HepG2 (cell line): ENCODE measurements around the gene TUBB.

ENCODE experiments used
- ELF1 ChIP-seq: sonication (generic); formaldehyde crosslinking; IDR thresholded peaks from 2 replicates; pipeline ENCODE4 v1.4.0; 2020; ENCODE audit warnings: missing genetic modification reagents
- EZH2 ChIP-seq: conservative IDR thresholded peaks from 2 replicates; pipeline ENCODE4 v1.6.1; 2012; ENCODE audit warnings: mild to moderate bottlenecking, low read depth, low read length, moderate library complexity
- GABPA ChIP-seq, 2 experiments: IDR thresholded peaks; 2 replicates each; pipeline ENCODE4 v1.6.1; 2011 to 2016; ENCODE audit warnings: low read depth in 2 of 2, low read length in 1 of 2, missing biosample characterization in 1 of 2, missing genetic modification characterization in 1 of 2
- HCFC1 ChIP-seq: fragments of 150-350 bp; IDR thresholded peaks from 2 replicates; pipeline ENCODE4 v1.6.1; 2014; ENCODE audit warnings: low read depth, low read length
- MAFF ChIP-seq: IDR thresholded peaks from 2 replicates; pipeline ENCODE4 v1.6.1; 2011; ENCODE audit warnings: low read depth, low read length, improper control_type of control experiment
- NFE2 ChIP-seq: sonication (generic); formaldehyde crosslinking; IDR thresholded peaks from 2 replicates; pipeline ENCODE4 v1.4.0; 2020; ENCODE audit warnings: missing genetic modification reagents
- NFKB2 ChIP-seq: sonication (generic); formaldehyde crosslinking; IDR thresholded peaks from 2 replicates; pipeline ENCODE4 v1.4.0; 2020; ENCODE audit warnings: missing genetic modification reagents, borderline replicate concordance
- PRMT3 ChIP-seq: sonication (generic); formaldehyde crosslinking; IDR thresholded peaks from 2 replicates; pipeline ENCODE4 v1.8.1; 2022; ENCODE audit warnings: low read depth, mild to moderate bottlenecking, moderate library complexity, missing genetic modification reagents, borderline replicate concordance
- RBAK ChIP-seq: sonication (generic); formaldehyde crosslinking; IDR thresholded peaks from 2 replicates; pipeline ENCODE4 v1.5.1; 2020; ENCODE audit warnings: mild to moderate bottlenecking, missing genetic modification reagents
- ZNF329 ChIP-seq: sonication (generic); formaldehyde crosslinking; IDR thresholded peaks from 2 replicates; pipeline ENCODE4 v1.9.0; 2021; ENCODE audit warnings: low read depth, mild to moderate bottlenecking, missing genetic modification reagents
- TF ChIP-seq, protein P1 (sequence below): sonication (generic); formaldehyde crosslinking; conservative IDR thresholded peaks from 2 replicates; pipeline ENCODE4 v1.8.0; 2022; ENCODE audit warnings: low read depth, missing genetic modification reagents
- TF ChIP-seq, protein P2 (sequence below): sonication (generic); formaldehyde crosslinking; IDR thresholded peaks from 2 replicates; pipeline ENCODE4 v1.5.1; 2020; ENCODE audit warnings: mild to moderate bottlenecking, missing genetic modification reagents
- TF ChIP-seq, protein P3 (sequence below): sonication (generic); formaldehyde crosslinking; IDR thresholded peaks from 2 replicates; pipeline ENCODE4 v1.5.0; 2020; ENCODE audit warnings: mild to moderate bottlenecking, missing genetic modification reagents, moderate library complexity
- TF ChIP-seq, protein P4 (sequence below): sonication (generic); formaldehyde crosslinking; IDR thresholded peaks from 2 replicates; pipeline ENCODE4 v1.5.0; 2020; ENCODE audit warnings: missing genetic modification reagents

DNA sequence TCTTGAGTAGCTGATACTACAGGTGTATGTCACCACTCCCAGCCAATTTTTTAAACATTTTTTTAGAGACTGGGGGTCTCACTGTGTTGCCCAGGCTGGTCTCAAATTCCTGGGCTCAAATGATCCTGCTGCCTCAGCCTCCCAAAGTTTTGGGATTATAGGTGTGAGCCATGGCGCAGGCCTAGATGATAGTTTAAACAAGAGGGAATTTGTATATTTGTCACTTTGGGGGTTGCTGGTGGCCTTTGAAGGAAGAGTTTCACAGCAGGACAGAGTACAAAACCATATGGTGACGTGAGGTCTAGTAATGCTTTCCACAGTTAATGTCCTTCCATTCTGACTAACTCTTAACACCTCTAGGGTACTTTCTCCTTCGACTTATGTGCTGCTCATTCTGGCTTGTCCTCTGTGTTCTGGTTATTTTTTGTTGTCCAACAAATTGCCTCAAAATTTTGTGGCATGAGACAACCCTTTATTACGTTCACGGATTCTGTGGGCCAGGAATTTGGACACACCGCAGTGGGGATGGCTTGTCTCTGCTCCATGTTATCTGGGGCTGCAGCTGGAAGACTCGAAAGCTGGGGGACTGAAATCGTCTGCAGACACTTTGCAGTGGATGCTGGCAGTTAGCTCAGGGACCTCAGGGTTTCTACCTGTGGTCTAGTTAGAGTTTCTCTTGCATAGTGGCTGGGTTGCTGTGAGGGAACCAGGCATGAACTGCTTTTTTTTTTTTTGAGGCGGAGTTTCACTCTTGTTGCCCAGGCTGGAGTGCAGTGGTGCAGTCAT, 47.2 kb downstream of the TUBB start:
- TF ChIP-seq MAFF = no peak
- no peak for TF ChIP-seq NFKB2 (CRISPR knock-in tag)
- TF ChIP-seq, protein P1, sequence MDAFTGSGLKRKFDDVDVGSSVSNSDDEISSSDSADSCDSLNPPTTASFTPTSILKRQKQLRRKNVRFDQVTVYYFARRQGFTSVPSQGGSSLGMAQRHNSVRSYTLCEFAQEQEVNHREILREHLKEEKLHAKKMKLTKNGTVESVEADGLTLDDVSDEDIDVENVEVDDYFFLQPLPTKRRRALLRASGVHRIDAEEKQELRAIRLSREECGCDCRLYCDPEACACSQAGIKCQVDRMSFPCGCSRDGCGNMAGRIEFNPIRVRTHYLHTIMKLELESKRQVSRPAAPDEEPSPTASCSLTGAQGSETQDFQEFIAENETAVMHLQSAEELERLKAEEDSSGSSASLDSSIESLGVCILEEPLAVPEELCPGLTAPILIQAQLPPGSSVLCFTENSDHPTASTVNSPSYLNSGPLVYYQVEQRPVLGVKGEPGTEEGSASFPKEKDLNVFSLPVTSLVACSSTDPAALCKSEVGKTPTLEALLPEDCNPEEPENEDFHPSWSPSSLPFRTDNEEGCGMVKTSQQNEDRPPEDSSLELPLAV (CRISPR knock-in tag) = no peak
- TF ChIP-seq ELF1 = no peak
- no peak for TF ChIP-seq HCFC1
- TF ChIP-seq, protein P2, sequence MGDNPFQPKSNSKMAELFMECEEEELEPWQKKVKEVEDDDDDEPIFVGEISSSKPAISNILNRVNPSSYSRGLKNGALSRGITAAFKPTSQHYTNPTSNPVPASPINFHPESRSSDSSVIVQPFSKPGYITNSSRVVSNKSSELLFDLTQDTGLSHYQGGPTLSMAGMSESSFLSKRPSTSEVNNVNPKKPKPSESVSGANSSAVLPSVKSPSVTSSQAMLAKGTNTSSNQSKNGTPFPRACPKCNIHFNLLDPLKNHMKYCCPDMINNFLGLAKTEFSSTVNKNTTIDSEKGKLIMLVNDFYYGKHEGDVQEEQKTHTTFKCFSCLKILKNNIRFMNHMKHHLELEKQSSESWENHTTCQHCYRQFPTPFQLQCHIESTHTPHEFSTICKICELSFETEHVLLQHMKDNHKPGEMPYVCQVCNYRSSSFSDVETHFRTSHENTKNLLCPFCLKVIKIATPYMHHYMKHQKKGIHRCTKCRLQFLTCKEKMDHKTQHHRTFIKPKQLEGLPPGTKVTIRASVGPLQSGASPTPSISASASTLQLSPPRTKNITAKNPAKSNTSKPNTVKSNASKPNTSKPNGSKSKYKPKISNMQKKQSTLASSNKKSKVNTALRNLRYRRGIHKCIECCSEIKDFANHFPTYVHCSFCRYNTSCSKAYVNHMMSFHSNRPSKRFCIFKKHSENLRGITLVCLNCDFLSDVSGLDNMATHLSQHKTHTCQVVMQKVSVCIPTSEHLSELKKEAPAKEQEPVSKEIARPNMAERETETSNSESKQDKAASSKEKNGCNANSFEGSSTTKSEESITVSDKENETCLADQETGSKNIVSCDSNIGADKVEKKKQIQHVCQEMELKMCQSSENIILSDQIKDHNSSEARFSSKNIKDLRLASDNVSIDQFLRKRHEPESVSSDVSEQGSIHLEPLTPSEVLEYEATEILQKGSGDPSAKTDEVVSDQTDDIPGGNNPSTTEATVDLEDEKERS (CRISPR knock-in tag) = no peak
- TF ChIP-seq, protein P3, sequence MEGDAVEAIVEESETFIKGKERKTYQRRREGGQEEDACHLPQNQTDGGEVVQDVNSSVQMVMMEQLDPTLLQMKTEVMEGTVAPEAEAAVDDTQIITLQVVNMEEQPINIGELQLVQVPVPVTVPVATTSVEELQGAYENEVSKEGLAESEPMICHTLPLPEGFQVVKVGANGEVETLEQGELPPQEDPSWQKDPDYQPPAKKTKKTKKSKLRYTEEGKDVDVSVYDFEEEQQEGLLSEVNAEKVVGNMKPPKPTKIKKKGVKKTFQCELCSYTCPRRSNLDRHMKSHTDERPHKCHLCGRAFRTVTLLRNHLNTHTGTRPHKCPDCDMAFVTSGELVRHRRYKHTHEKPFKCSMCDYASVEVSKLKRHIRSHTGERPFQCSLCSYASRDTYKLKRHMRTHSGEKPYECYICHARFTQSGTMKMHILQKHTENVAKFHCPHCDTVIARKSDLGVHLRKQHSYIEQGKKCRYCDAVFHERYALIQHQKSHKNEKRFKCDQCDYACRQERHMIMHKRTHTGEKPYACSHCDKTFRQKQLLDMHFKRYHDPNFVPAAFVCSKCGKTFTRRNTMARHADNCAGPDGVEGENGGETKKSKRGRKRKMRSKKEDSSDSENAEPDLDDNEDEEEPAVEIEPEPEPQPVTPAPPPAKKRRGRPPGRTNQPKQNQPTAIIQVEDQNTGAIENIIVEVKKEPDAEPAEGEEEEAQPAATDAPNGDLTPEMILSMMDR = no peak
- TF ChIP-seq GABPA (IDR thresholded peaks at IDR 0.05; ENCODE audit: low read depth, low read length) = no peak
- no peak for TF ChIP-seq GABPA (CRISPR knock-in tag; IDR thresholded peaks at IDR 0.05; ENCODE audit: low read depth)
- TF ChIP-seq RBAK (CRISPR knock-in tag) = no peak
- TF ChIP-seq ZNF329 (CRISPR knock-in tag) = no peak
- TF ChIP-seq NFE2 (CRISPR knock-in tag) = no peak
- no peak for TF ChIP-seq PRMT3
- TF ChIP-seq, protein P4, sequence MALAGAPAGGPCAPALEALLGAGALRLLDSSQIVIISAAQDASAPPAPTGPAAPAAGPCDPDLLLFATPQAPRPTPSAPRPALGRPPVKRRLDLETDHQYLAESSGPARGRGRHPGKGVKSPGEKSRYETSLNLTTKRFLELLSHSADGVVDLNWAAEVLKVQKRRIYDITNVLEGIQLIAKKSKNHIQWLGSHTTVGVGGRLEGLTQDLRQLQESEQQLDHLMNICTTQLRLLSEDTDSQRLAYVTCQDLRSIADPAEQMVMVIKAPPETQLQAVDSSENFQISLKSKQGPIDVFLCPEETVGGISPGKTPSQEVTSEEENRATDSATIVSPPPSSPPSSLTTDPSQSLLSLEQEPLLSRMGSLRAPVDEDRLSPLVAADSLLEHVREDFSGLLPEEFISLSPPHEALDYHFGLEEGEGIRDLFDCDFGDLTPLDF = no peak
- no peak for TF ChIP-seq EZH2
